ENCODE data around the gene CSF3. TPM values are rescaled to one million over a fixed set of nuclear protein-coding genes. Genes with fewer than 3 reads are reported as not detected.

CSF3 gene
- total and polyA plus RNA-seq, 2 of the 13 experiments (the other 11 are each of a cell fraction or from before 2014, with no cell fraction given), result 0.09 TPM; not detected in 1

DNA sequence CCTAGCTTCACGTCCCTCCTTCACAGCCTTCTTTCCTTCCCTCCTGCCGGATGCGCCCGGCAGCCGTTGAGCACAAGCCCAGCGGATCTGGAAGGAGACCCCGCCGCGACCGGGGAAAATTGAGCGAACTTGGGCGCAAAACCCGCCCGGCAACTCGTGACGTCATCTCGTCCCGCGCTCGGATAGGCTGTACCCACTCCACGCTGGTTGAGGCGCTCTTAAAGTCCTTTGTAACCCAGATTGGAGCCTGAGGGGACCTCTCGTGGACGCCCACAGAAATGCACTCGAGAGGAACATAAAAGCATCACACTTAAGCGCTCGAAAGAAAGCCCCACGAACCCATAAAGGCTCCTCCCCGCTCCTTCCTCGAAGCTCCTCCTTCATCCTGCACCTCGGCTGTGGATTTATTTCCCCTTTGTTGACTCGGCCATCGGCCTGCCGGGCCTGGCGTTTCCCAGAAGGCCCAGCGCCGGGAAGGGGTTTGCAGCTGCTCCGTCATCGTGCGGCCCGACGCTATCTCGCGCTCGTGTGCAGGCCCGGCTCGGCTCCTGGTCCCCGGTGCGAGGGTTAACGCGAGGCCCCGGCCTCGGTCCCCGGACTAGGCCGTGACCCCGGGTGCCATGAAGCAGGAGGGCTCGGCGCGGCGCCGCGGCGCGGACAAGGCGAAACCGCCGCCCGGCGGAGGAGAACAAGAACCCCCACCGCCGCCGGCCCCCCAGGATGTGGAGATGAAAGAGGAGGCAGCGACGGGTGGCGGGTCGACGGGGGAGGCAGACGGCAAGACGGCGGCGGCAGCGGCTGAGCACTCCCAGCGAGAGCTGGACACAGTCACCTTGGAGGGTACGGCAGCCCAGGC lies 34.7 kb upstream of the CSF3 start, which contains the start of gene PSMD3 (continued):
- TF ChIP-seq, protein P1, sequence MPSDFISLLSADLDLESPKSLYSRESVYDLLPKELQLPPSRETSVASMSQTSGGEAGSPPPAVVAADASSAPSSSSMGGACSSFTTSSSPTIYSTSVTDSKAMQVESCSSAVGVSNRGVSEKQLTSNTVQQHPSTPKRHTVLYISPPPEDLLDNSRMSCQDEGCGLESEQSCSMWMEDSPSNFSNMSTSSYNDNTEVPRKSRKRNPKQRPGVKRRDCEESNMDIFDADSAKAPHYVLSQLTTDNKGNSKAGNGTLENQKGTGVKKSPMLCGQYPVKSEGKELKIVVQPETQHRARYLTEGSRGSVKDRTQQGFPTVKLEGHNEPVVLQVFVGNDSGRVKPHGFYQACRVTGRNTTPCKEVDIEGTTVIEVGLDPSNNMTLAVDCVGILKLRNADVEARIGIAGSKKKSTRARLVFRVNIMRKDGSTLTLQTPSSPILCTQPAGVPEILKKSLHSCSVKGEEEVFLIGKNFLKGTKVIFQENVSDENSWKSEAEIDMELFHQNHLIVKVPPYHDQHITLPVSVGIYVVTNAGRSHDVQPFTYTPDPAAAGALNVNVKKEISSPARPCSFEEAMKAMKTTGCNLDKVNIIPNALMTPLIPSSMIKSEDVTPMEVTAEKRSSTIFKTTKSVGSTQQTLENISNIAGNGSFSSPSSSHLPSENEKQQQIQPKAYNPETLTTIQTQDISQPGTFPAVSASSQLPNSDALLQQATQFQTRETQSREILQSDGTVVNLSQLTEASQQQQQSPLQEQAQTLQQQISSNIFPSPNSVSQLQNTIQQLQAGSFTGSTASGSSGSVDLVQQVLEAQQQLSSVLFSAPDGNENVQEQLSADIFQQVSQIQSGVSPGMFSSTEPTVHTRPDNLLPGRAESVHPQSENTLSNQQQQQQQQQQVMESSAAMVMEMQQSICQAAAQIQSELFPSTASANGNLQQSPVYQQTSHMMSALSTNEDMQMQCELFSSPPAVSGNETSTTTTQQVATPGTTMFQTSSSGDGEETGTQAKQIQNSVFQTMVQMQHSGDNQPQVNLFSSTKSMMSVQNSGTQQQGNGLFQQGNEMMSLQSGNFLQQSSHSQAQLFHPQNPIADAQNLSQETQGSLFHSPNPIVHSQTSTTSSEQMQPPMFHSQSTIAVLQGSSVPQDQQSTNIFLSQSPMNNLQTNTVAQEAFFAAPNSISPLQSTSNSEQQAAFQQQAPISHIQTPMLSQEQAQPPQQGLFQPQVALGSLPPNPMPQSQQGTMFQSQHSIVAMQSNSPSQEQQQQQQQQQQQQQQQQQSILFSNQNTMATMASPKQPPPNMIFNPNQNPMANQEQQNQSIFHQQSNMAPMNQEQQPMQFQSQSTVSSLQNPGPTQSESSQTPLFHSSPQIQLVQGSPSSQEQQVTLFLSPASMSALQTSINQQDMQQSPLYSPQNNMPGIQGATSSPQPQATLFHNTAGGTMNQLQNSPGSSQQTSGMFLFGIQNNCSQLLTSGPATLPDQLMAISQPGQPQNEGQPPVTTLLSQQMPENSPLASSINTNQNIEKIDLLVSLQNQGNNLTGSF (CRISPR knock-in tag; IDR thresholded peaks at IDR 0.05), result peak; percentile 95; the same call in 1 of the 2 replicates
- TF ChIP-seq ISL2 (CRISPR knock-in tag; IDR thresholded peaks at IDR 0.05) (peak; percentile 86), SALL2 (CRISPR knock-in tag; IDR thresholded peaks at IDR 0.05) (peak; percentile 97), ETV6 (CRISPR knock-in tag; conservative IDR thresholded peaks at IDR 0.05) (peak; percentile 98), HMG20A (CRISPR knock-in tag; IDR thresholded peaks at IDR 0.05; ENCODE audit: borderline replicate concordance) (no peak; the same call in 1 of the 2 replicates), ZNF367 (CRISPR knock-in tag; IDR thresholded peaks at IDR 0.05; ENCODE audit: borderline replicate concordance) (no peak; the same call in 1 of the 2 replicates), PPARG (CRISPR knock-in tag; conservative IDR thresholded peaks at IDR 0.05) (peak; percentile 88), KLF16 (CRISPR knock-in tag; IDR thresholded peaks at IDR 0.05) (peak in 1 of 2 experiments; percentile 99; a peak in 2 of 4 replicates), ZBTB7A (CRISPR knock-in tag; IDR thresholded peaks at IDR 0.05) (peak; percentile 83; the same call in 1 of the 2 replicates)
- TF ChIP-seq, protein P2, sequence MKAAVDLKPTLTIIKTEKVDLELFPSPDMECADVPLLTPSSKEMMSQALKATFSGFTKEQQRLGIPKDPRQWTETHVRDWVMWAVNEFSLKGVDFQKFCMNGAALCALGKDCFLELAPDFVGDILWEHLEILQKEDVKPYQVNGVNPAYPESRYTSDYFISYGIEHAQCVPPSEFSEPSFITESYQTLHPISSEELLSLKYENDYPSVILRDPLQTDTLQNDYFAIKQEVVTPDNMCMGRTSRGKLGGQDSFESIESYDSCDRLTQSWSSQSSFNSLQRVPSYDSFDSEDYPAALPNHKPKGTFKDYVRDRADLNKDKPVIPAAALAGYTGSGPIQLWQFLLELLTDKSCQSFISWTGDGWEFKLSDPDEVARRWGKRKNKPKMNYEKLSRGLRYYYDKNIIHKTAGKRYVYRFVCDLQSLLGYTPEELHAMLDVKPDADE (CRISPR knock-in tag; IDR thresholded peaks at IDR 0.05), result peak; percentile 85; the same call in 1 of the 2 replicates
- TF ChIP-seq, protein P3, sequence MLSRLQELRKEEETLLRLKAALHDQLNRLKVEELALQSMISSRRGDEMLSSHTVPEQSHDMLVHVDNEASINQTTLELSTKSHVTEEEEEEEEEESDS (CRISPR knock-in tag; IDR thresholded peaks at IDR 0.05; ENCODE audit: borderline replicate concordance), result peak; percentile 24; the same call in 1 of the 2 replicates
- TF ChIP-seq, protein P4, sequence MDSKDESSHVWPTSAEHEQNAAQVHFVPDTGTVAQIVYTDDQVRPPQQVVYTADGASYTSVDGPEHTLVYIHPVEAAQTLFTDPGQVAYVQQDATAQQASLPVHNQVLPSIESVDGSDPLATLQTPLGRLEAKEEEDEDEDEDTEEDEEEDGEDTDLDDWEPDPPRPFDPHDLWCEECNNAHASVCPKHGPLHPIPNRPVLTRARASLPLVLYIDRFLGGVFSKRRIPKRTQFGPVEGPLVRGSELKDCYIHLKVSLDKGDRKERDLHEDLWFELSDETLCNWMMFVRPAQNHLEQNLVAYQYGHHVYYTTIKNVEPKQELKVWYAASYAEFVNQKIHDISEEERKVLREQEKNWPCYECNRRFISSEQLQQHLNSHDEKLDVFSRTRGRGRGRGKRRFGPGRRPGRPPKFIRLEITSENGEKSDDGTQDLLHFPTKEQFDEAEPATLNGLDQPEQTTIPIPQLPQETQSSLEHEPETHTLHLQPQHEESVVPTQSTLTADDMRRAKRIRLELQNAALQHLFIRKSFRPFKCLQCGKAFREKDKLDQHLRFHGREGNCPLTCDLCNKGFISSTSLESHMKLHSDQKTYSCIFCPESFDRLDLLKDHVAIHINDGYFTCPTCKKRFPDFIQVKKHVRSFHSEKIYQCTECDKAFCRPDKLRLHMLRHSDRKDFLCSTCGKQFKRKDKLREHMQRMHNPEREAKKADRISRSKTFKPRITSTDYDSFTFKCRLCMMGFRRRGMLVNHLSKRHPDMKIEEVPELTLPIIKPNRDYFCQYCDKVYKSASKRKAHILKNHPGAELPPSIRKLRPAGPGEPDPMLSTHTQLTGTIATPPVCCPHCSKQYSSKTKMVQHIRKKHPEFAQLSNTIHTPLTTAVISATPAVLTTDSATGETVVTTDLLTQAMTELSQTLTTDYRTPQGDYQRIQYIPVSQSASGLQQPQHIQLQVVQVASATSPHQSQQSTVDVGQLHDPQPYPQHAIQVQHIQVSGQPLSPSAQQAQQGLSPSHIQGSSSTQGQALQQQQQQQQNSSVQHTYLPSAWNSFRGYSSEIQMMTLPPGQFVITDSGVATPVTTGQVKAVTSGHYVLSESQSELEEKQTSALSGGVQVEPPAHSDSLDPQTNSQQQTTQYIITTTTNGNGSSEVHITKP (CRISPR knock-in tag; IDR thresholded peaks at IDR 0.05; ENCODE audit: low read depth), result peak; percentile 70; the same call in 1 of the 2 replicates
- TF ChIP-seq, protein P5, sequence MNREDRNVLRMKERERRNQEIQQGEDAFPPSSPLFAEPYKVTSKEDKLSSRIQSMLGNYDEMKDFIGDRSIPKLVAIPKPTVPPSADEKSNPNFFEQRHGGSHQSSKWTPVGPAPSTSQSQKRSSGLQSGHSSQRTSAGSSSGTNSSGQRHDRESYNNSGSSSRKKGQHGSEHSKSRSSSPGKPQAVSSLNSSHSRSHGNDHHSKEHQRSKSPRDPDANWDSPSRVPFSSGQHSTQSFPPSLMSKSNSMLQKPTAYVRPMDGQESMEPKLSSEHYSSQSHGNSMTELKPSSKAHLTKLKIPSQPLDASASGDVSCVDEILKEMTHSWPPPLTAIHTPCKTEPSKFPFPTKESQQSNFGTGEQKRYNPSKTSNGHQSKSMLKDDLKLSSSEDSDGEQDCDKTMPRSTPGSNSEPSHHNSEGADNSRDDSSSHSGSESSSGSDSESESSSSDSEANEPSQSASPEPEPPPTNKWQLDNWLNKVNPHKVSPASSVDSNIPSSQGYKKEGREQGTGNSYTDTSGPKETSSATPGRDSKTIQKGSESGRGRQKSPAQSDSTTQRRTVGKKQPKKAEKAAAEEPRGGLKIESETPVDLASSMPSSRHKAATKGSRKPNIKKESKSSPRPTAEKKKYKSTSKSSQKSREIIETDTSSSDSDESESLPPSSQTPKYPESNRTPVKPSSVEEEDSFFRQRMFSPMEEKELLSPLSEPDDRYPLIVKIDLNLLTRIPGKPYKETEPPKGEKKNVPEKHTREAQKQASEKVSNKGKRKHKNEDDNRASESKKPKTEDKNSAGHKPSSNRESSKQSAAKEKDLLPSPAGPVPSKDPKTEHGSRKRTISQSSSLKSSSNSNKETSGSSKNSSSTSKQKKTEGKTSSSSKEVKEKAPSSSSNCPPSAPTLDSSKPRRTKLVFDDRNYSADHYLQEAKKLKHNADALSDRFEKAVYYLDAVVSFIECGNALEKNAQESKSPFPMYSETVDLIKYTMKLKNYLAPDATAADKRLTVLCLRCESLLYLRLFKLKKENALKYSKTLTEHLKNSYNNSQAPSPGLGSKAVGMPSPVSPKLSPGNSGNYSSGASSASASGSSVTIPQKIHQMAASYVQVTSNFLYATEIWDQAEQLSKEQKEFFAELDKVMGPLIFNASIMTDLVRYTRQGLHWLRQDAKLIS (CRISPR knock-in tag; IDR thresholded peaks at IDR 0.05), result 0 out of 2 replicates have a peak, but pooled peaks have one; percentile 75

Measured in HepG2 (cell line).